HG02759 (cell line): ENCODE measurements around the gene TLCD3B.
"Not testable (repeated sequence)": the region's sequence is repeated elsewhere in the genome, so short reads cannot be mapped to it uniquely, and the experiment has no call there.

Experiments used
- ATAC-seq: cut with Tn5 transposase; IDR thresholded peaks from one replicate; pipeline ENCODE4 v1.9.1; 2021; ENCODE audit warnings: mild to moderate bottlenecking, moderate library complexity; ENCODE audit not compliant: unreplicated experiment

Gene TLCD3B

DNA sequence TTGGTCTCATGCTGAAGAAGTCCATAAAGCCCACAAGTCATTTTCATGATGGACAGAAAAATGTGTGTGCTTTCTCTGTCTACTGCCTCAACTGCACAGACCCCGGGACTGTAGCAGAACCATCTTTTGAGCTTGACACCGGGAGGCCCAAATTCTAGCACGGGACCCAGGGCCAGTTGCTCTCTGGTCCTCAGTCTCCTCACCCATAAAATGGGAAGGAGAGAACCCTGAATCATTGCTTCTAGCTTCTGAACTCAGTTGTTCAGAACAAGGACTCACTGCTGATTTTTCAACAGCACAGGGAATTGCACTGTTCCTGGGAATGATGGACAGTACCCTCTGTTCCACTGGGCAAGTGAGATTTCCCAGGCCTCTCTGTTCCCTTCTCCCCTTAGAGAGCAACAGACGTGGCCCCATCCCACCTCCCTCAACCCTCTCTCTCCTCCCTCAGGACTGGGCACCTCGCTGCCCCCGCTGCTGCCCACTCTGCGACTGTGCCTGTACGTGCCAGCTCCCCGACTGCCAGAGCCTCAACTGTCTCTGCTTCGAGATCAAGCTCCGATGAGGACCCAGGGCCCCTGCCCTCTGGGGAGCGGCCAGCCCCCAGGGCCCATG lies 32.3 kb upstream of the TLCD3B start:
- no peak for ATAC-seq

DNA sequence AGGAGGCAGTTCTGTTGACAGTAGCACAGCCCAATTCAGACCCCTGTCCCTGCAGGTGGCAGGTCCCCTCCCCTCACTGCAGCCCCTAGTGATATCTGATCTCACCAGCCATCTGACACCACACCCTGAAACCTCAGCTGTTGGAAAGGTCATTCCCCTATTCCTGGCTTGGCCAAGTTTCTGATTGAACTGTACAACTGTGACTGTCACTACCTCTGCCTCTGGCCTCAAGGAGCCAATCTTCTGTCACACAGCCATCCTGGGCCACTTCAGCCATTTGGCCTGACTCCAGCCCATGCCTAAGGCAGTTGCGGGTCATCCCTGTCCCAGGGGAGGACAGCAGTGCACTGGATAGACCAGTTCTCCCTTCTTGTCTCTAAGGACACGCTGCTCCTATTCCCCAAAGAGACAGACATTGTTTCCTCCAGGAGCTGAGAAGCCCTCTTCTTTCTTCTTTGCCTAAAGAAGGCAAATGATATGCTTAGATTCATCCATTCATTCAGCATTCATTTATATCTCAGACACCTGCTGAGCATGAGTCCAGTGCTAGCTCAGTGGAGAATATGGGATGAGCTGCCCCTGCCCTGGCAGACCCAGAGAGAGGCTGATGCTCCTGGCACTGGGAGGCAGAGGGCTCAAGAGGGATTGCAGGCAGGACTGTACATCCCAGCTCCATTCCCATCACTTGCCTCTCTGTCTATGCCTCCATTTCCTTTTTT lies 29.9 kb upstream of the TLCD3B start:
- no peak for ATAC-seq

DNA sequence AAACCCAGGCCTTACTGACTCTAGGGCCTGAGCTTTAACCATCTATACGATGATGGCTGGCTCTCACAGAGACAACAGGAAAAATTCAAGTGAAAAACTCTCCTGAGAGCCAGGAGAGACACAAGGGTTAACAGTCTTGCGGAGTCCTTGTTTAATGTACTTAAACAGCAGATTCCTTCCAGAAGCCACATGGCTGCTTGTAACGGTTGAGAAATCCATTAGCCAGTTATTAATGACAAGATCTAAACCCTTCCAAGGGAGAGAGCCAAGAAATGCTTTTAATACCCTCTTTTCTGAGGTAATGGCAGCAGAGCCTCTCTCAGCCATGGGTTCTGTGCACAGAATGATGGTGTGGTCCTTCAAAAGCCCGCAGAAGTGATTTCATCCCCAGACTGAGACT lies 29.3 kb upstream of the TLCD3B start:
- ATAC-seq: no peak

DNA sequence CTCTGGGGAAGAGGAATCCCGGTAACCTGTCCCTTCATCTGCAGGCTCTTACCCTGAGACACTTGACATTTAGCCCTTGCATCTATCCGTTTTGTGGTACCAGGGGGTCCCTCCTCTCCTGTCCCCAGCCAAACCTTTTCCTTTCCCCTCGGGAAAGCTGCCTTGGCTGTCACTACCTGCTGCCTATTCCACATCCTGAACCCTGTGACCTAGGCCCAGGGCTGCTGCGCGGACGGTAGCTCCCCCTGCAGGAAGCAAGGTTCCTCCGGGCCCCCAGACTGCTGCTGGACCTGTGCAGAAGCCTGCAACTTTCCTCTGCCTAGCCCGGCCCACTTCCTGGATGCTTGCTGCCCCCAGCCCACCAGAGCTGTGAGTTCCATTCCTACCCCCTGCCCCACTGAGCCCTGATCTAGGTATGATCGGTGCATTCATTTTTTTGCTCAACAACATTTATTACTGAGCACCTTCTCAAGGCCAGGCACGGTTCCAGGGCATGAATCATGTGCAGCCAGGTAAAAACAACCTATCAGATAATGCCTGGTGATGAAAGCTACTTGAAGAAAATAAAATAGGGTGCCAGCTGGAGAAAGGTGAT lies 24.0 kb upstream of the TLCD3B start:
- ATAC-seq: no peak

DNA sequence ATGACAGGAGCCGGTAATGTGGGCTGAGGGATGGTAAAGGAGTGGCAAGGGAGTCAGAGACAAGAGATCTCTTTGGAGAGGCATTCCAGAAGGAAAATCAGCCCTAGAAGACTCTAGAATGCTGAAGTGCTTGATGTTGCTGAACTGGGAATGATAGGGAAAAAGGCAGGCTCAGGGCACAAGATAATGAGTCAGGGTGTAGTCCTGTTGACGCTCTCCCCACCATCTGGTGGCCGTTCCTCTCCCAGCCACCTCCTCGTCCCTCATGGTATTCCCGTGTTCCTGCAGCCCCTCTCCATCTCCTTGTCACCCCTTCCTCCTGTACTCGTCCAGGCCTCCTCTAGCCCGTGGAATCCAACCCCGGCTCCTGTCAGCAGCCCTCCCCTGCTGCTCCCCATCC lies 23.4 kb upstream of the TLCD3B start:
- no peak for ATAC-seq

DNA sequence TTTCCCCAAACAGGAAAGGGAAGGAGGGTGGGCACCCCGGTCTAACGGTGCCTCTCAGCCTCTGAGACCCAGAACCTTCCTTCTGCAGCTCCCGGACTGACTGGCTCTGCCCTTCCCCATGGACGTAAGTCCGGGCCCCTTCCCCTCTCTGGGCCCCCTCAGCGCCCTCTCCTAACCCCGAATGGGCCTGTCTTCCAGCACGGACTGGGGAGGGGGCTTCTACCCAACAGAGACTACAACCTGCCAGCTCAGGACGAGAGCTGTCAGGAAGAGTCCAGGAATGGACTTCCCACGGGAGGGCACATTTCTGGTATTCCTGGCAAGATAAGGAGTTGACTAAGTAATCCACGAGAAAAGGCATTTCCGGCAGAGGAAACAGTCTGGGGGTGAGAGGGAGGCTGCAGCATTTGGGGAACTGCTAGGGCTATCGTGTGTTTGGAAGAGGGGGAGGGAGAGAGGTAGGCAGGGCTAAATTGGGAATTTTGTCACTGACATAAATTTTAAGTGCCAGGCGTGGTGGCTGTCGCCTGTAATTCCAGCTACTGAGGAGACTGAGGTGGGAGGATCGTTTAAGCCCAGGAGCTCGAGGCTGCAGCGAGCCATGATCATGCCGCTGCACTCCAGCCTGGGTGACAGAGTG lies 22.4 kb upstream of the TLCD3B start:
- no peak for ATAC-seq

DNA sequence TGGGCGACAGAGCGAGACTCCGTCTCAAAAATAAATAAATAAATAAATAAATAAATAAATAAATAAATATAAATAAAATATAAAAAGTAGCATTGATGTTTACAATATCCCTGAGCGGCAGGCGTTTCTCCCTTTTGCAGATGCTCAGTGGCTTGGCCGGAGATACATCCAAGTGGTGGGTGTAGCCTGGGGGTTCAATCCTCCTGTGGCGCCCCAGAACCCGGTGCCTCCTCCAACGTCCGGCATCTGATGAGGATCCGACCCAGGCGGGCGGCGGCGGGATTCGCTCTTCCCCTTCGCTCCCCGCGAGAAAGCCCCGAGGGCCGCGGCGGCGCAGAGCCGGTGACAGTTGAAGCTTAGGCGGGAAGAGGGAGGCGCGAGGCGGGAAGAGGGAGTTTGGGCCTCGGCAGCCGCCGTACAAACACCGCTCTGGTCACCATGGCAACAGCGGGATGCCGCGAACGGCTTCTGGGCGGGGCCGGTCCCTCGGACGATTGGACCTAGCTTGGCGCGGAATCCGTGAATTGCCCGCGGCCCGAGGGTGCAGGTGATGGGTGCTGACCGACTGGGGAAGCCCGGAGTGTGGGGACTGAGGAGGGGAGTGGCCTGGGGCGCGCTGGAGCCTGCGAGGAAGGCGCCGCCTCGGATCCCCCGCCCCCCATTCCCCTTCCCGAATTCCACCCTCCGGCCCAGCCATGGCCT lies 21.8 kb upstream of the TLCD3B start:
- peak; percentile 84 for ATAC-seq

DNA sequence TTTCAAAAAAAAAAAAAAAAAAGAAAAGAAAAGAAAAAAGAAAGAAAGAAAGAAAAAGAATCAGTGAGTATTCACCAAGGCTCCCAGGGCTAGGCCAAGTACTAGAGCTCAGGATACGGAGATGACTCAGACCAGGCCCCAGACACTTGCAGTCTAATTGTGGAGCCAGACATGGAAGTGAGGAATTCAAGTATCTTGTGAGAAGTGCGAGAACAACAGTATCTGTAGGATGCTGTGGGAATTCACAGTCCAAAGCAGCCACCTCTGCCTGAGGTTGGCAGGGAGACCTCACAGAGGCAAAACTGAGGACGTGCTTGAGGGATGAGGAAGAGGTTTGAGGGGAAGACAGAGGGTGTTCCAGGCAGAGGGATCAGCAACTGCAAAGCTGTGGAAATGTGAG lies 20.4 kb upstream of the TLCD3B start:
- ATAC-seq: no peak

DNA sequence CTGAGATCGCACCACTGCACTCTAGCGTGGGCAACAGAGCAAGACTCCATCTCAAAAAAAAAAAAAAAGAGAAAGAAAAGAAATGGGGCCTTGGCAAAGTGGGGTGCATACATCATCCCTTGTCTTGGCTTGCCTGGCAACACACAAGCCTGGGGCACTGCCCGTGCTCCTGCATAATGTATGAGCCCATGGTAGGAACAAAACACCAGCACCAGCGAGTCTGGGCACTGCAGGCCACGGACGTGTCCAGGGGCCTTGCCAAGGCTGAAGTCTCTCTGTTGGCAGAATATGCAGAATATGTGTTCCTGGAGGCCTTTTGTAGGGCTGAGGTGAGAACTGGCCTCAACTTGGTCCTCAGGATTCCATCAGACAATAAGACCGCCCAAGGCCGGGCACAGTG lies 18.8 kb upstream of the TLCD3B start:
- no peak for ATAC-seq

DNA sequence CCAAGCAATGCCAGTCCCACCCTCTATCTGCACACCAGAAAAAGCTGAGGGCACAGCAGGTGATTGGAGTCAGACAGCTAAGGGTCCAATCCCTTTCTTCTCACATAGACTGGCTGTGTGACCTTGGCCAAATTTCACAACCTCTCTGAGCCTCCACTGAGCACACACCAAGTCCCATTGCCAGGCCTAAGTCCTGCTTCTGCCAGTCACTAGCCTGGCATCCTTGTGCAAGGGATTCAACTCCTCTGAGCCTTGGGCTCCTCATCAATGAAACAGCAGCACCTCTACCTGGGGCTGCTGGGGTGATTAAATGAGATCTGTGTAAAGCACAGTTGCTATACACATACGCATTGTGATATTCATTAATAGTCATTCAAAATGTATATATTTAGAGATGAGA lies 15.5 kb upstream of the TLCD3B start:
- ATAC-seq: no peak

DNA sequence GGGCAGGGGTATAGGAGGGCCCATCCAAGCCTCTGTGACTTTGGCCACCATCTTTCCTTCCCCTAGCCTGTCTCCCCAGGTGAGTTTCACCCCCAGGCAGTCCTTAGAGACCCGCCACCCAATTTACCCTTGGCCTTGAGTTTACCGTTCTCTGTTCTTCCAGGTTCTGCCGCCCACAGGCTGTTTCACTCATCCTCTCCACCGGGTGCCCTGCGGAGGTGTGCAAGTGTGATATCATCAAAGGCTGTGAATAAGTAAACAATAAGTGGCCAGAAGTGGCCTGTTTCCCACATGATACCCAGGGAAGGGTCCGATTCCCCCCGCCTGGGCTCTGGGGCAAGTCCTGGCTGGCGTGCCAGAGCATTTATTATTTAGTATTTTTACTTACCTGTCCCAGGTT lies 15.1 kb upstream of the TLCD3B start:
- no peak for ATAC-seq

DNA sequence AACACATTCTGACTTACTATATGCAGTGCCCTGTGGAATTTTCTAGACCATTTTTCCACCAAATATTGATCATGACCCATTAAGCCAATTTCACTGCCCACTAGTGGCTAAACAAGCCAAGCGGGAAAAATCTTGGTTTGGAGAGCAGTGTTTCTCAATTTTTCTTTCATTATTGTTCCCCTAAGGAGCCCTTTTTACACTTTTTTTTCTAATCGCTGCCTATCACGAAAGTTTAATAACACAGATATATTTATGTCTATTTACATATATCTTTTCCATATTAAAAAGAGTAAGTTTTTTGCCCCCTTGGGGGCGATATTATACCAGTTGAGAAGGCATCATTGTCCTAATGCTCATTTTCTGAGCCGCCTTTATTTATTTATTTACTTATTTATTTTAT lies 10.8 kb upstream of the TLCD3B start:
- ATAC-seq: no peak

DNA sequence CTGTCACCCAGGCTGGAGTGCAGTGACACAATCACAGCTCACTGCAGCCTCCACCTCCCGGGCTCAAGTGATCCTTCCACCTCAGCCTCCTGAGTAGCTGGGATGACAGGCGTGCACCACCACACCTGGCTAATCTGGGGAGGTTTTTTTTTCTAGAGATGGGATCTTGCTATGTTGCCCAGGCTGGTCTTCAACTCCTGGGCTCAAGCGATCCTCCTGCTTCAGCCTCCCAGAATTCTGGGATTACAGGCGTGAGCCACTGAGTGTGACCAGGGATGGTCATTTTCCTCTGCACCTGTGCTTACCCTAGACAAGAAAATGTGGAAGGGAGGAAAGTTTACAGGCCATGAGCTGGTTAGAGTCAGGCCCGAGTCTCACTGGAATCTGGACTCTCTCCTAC lies 9.6 kb upstream of the TLCD3B start:
- ATAC-seq: not testable (repeated sequence)

DNA sequence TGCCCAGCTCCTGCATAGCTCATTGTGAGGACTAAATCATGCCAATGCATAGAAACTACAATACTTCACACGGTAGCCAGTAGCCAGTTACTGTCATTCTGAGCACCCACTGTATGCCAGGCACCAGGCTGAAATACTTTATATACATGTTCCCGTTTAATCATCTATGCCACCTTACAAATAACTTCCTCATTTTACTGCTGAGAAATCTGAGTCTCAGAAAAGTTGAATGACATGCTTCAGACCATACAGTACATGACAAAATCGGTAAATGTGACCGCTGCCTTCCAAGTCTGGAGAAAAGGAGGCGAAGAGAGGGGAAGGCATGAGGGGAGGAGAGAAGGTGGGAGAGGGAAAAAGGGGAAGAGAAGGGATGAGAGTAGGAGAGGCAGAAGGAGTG lies 9.2 kb upstream of the TLCD3B start:
- ATAC-seq: no peak

DNA sequence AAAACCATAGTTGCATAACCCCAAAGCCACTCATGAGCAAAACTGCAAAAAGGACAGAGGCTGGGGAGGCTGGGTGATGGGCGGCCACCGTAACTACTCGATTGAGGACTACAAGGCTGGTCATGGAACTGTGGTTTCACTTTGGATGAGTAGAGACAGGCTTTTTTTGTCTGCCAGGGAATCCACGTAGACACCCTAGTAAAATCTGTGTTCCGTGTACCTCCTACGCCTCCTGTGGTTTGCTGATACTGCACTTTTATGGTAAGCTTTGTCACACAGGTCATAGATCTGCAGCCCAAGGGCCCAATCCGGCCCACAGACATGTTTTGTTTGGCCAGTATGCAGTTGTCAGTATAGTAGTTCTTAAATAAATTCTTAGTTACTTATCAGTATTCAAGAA lies 2.2 kb upstream of the TLCD3B start:
- ATAC-seq: no peak

DNA sequence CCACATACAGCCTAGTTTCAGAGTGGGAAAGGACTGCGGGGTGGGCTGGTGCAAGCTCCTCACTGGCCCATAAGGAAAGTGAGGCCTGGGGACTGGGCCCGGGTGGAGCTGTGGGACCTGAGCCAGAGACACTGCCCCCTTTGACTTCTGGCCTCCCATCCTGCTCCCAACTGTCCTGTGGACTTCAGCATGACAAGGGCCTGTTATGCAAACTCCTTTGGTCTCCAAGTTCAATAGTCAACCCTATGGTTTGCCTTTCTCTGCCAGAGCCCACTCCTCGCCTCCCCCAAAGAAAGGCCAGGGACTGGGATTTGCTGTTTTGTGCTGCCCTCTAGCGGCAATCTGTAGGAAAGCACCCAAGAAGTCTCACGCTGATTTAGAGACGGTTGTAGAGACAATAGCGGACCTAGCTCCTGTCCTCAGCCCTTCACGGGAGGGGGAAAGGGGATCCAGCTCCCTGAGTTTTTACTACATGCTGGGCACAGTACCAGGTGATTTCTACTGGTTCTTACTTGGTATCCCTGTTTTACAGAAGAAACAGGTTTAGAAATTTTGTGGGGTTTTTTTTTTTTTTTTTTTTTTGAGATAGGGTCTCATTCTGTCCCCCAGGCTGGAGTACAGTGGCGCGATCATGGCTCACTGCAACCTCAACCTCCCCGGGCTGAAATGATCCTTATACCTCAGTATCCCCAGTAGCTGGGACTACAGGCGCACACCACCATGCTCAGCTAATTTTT lies 1.2 kb upstream of the TLCD3B start:
- ATAC-seq: no peak

DNA sequence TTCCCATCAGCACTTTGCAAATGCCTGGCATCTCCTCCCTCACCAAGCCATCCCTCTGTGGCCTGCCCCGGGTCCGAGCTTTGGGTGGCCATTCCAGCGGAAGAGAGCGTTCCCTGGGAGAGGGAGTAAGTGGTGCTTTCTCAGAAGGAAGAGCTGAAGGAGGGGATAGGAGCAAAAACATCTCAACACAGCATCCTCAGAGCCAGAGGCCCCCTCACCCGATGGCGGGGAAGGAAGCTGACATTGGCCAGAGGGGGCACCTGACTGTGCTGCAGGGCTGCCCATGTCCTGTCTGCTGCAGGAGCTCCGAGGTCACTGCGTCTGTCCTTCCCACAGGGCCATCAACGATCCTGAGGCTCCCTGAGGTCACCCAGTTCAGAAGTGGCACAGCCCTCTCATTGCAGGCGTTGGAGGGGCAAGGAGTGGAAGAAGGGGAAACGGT lies 427 bp upstream of the TLCD3B start:
- ATAC-seq: no peak

DNA sequence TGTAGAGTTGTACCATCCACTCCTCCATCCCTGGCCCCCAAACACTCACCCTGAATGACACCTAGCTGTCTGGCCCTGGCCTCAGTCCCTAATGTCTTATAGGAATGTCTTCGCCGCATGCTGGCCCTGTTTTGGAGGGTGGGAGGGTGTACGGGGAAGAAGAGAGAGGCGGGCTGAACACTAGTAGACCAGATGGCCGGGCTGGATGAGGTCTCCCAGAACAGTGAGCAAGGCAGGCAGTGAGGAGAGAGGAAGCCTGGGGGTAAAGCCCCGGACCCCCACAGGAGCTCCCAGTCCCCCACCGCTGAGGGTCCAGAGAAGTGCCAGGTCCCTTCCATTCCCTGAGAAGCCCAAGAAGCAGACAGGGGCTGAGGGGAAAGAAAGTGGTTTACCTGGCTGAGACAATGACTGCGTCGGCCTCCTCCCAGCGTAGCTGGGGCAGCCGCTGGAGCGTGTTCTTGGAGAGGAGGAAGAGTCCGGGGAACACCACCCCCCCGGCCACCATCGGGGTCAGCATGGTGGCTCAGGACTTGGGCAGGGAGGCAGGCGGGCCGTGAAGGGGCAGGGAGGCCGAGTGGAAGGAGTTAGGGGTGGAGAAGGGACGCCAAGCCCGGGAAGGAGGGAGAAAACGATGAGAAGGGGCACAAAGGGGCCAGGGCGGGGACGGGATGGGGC lies 923 bp downstream of the TLCD3B start:
- ATAC-seq: no peak

DNA sequence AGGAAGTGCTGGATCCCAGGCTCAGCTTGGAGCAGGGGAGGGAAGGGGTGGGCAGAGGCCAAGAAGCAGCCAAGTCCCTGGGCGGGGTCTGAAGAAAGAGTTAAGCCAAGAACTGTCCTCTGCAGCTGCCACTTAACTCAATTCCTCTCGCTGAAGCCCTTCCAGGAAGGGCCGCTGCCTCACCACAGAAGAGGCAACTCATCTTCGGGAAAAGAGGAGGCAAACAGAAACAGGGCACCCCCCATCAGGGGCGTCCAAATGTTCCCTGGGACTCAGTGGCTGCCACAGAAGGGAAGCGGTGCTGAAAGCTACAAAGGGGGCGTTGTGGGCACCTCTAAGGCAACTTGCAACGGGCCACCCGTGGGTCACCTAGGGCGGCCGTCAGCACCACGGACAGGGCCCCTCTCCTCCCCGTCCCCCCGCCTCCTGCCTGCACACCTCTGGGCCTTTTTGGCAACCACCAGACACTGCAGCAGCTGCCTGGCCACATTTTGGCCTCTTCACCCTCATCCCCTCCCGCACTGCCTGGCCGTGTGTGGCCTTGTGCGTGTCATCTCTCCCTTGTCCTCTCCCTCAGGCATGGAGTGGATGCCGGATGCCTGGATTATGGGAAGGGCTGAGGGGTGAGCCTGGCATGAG lies 2.5 kb downstream of the TLCD3B start:
- no peak for ATAC-seq
